Measurements from ENCODE around the gene IGFLR1.
A peak's percentile ranks its signal among the peaks of the same experiment; 100 is the strongest.

Gene IGFLR1

DNA sequence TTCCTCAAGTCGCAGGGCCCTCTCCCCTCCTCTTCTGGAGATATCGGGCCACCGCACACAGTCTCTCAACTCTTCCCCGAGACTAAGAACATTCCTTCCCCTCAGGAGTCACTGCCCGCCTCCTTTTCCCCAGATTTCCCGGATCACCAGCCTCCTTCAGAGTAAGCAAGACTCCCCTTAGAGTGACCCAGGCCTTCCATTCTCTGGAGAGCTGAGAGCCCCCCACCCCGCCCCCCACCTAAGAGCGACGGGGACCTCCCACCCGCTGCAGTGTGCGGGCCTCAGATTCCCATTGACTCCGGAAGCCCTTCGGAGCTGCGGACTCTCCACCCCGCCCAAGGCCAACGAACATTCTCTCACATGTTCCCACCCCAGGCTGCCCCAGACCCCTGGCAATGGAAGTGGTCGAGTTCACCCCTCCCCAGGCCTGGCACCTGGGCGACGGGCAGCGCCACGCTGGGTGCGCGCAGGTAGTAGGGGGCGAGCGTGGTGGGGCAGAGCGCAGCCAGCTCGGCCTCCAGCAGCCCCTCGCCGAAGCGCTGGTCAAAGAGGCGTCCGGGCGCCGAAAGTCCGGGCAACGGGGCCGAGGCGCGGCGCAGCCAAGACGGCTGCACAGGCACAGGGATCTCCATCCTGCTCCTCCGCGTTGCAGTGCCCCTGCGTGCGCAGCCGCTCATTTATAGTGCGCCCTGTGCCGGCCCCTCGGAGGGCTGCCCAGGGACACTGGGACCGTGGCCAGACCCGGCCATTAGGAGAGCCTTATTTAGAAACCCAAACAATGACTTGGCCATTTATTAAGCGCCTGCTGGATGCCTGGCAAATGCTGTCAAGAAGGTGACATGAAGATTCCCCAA is 14.4 kb upstream of the IGFLR1 start, which contains the start of gene HSPB6:
Gene HSPB6 (minus strand): TSS at position 653 of the 854 bp plus-strand sequence. CDS start 21 bp downstream, at position 632.
- TF ChIP-seq, protein P1, sequence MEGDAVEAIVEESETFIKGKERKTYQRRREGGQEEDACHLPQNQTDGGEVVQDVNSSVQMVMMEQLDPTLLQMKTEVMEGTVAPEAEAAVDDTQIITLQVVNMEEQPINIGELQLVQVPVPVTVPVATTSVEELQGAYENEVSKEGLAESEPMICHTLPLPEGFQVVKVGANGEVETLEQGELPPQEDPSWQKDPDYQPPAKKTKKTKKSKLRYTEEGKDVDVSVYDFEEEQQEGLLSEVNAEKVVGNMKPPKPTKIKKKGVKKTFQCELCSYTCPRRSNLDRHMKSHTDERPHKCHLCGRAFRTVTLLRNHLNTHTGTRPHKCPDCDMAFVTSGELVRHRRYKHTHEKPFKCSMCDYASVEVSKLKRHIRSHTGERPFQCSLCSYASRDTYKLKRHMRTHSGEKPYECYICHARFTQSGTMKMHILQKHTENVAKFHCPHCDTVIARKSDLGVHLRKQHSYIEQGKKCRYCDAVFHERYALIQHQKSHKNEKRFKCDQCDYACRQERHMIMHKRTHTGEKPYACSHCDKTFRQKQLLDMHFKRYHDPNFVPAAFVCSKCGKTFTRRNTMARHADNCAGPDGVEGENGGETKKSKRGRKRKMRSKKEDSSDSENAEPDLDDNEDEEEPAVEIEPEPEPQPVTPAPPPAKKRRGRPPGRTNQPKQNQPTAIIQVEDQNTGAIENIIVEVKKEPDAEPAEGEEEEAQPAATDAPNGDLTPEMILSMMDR (IDR thresholded peaks at IDR 0.05; ENCODE audit: control insufficient read depth, insufficient read depth, low read depth, low read length, missing control alignments) = no peak
- no peak for DNase-seq (ENCODE audit: low read depth)
- H3K4me3 ChIP-seq (ENCODE audit: control insufficient read depth, low read depth, low read length) = peak within 1 kb of the TSS; percentile 55

DNA sequence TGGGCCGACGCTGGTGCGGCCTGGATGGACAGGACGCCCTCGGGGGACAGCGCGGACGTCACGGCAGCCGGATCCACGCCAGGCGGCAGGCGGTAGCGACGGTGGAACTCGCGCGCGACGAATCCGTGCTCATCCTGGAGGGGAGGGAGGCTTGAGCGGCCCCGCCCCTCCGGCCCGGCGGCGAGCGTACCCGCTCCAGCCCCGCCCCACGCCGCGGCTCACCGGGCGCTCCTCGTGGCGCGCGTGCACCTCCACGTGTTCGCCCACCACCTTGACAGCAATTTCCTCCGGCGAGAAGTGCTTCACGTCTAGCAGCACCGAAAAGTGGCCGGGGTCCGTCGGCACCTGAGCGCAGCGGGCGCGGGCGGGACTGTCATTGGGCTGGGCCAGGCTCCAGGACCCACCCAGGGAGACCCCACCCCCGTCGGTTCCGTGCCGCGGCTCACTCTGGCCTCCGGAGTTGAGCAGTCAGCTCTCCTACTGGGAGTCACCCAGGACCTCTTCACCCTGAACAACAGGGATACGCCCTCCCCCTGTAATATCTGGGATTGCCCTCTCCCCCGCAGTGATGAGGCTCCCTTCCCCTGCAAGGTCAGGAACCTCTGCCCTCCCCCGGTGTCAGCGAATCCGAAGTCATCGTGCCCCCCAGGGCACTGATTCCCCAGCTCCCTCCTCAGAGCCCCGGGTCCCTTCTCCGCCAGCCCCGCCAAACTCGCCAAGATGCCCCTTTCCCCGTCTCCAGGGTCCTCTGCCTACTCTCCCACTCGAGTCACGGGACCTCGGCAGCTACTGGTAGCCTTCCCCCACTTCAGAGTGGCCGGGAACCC is 13.5 kb upstream of the IGFLR1 start:
- peak overlapping the region; percentile 55 for H3K4me3 ChIP-seq (ENCODE audit: control insufficient read depth, low read depth, low read length)
- DNase-seq (ENCODE audit: low read depth) = no peak
- TF ChIP-seq, protein P1 (IDR thresholded peaks at IDR 0.05; ENCODE audit: control insufficient read depth, insufficient read depth, low read depth, low read length, missing control alignments) = no peak

DNA sequence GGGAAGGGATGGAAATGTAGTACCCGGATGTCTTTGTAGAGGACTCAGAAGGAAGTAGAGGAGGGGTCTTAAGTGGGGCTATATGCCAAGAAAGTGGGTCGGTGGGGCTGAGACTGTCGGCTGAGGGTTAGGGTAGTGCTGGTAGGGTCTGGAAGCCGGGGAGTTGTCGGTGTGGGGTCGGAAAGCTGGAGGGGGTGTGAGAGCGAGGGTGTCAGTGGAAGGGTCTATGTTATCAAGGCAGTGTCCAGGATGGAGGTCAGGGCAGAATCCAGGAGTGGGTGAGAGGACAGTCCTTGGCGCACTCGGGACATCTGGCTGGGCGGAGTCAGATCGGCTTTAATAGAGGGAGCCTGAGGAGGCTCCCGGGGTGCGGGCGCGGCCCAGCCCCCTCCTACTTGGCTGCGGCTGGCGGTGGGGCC is 12.9 kb upstream of the IGFLR1 start:
- TF ChIP-seq, protein P1 (IDR thresholded peaks at IDR 0.05; ENCODE audit: control insufficient read depth, insufficient read depth, low read depth, low read length, missing control alignments) = no peak
- H3K4me3 ChIP-seq (ENCODE audit: control insufficient read depth, low read depth, low read length) = peak overlapping the region; percentile 1; the same call in 1 of the 2 replicates
- no peak for DNase-seq (ENCODE audit: low read depth)

DNA sequence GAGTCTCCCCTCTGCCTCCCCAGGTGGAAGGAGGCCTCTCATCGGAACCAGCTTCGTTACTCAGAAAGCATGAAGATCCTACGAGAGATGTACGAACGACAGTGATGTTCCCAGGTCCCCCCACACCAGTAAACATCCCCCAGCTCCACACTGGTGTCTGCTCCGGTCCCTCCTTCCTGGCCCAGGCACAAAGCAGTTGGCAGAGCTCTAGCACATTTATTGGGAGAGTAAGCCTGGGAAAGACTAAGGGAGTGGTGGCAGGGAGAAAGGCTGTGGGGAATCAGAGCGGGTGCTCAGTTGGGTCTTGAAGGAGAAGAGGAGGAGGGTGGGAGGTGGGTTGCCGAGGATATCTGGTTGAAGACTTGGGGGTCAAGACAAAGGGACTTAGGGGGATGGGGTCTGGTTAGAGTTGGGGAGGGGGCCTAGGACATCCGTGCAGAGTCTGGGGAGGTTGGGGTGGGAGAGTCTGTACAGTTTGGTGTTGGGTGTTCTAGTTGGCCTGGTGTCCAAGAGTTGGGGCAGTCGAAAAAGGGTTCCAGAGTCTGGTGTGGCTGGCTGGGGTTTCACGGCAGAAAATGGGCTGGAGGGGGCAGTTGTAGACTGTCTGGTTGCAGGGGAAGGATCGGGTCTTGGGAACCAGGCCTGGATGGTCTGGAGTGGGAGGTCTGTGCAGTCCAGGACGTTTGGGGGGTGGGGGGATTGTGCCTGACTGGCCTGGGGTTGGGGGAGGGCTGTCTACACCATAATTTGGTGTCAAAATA is 12.3 kb upstream of the IGFLR1 start:
- DNase-seq (ENCODE audit: low read depth) = no peak
- no peak overlapping the region for H3K4me3 ChIP-seq (ENCODE audit: control insufficient read depth, low read depth, low read length)
- TF ChIP-seq, protein P1 (IDR thresholded peaks at IDR 0.05; ENCODE audit: control insufficient read depth, insufficient read depth, low read depth, low read length, missing control alignments) = no peak

DNA sequence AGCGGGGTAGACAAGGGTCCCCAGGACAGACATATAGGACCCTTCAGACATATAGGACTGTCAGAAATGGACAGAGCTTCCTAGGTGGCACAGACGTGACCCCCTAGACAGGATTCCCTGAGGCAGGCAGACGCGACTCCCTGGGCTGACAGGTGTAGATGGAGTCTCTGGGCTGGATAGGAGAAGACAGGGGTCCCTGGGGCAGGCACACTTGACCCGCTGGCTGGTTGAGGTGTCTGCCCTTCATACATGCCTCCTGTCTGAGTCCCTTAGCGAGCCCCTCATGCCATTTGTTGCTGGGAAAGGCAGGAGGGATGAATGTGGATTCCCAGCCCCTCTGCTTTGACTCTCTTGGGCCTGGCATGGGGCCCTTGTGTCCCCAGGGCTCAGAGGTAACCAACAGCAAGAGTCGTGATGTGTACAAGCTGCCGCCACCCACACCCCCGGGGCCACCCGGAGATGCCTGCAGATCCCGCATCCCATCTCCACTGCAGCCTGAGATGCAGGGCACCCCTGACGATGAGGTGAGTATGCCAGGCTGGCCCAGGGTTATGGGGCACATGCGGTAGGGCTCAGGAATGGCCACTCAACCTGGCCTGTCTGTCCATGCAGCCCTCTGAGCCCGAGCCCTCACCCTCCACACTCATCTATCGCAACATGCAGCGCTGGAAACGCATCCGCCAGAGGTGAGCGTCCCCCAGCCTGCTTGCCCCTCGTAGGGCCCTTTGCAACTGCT is 11.6 kb upstream of the IGFLR1 start:
- H3K4me3 ChIP-seq (ENCODE audit: control insufficient read depth, low read depth, low read length) = no peak overlapping the region
- no peak for DNase-seq (ENCODE audit: low read depth)
- TF ChIP-seq, protein P1 (IDR thresholded peaks at IDR 0.05; ENCODE audit: control insufficient read depth, insufficient read depth, low read depth, low read length, missing control alignments) = no peak
